Measurements from ENCODE around the gene HDGFL2.

DNA sequence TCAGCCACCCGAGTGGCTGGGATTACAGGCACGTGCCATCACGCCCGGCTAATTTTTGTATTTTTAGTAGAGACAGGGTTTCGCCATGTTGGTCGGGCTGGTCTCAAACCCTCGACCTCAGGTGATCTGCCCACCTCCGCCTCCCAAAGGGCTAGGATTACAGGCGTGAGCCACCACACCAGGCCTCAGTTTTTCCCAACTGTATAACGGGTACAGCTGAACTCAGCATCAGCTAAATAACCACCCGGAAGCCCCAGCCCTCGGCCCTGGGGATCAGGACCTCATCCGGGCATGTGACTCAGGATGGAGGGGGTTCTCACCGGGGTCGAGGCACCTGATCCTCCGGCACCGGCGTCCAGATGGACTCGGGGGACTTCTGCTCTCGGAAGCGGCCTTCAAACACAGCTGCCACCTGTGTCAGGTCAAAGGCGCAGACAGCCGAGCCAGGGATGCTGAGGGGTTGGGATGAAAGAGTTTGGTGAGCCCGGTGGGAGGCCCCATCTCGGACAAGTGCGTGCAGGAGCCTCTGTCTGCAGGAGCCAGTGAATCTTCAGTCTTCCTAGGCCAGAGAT lies 78.5 kb downstream of the HDGFL2 start:
- TF ChIP-seq, protein P1, sequence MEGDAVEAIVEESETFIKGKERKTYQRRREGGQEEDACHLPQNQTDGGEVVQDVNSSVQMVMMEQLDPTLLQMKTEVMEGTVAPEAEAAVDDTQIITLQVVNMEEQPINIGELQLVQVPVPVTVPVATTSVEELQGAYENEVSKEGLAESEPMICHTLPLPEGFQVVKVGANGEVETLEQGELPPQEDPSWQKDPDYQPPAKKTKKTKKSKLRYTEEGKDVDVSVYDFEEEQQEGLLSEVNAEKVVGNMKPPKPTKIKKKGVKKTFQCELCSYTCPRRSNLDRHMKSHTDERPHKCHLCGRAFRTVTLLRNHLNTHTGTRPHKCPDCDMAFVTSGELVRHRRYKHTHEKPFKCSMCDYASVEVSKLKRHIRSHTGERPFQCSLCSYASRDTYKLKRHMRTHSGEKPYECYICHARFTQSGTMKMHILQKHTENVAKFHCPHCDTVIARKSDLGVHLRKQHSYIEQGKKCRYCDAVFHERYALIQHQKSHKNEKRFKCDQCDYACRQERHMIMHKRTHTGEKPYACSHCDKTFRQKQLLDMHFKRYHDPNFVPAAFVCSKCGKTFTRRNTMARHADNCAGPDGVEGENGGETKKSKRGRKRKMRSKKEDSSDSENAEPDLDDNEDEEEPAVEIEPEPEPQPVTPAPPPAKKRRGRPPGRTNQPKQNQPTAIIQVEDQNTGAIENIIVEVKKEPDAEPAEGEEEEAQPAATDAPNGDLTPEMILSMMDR (IDR thresholded peaks at IDR 0.05 in 8 of 11, conservative IDR thresholded peaks at IDR 0.05 in 3 of 11): no peak
- TF ChIP-seq POLR2AphosphoS5 (IDR thresholded peaks at IDR 0.05) (peak in 1 of 3 donors; percentile 52), POLR2A (IDR thresholded peaks at IDR 0.05) (no peak)

Data from spleen (tissue), 7 donors.